Measurements from ENCODE around the gene TIMM10. TPM values are rescaled to one million over a fixed set of nuclear protein-coding genes. Genes with fewer than 3 reads are reported as not detected.

Gene TIMM10
- total RNA-seq, 5 donors from 2014 or later (not counting 1 experiment from before 2014, with no cell fraction given): 20.7 to 33.2 (median 26.2) TPM

DNA sequence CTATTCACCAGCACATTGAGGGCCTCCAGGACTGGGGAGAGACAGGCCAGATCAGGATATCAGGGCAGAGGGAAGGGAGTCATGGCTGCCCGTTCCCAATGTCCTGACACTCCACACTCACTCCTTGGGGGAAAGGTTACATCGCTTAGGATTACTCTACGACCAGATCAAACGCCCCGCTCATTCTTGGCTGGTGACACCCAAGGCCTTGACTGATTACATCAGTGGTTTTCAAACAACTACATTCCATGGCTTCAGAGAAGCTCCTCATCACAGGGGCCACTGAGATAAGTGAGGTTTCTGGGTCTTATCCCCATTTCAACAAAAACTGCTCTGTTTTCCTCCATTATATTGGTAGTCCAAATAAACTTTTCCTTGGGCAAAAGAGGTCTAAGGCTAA, 21.9 kb upstream of the TIMM10 start:
- H3K27ac ChIP-seq (ENCODE audit: low read length): no peak overlapping the region
- CTCF ChIA-PET: interaction anchor here in 1 of 2 donors (0.5 kb wide), 1 partner anchor 172 kb away, joined by 6 read pairs; no protein-coding TSS in a partner anchor
- H3K27ac Mint-ChIP-seq: no peak overlapping the region
- no peaks in the 10 kb centered on the region for H3K9me3 Mint-ChIP-seq
- H3K36me3 Mint-ChIP-seq: peaks cover 50% of the 10 kb centered on the region
- 100% methylated on average over 1 of the region's 5 CpGs for WGBS (ENCODE audit: insufficient coverage)
- peaks cover 5 to 10% (median 5%) of the 10 kb centered on the region in 3 donors for H3K4me1 Mint-ChIP-seq
- POLR2A ChIA-PET: no interaction called here
- H3K4me1 ChIP-seq (ENCODE audit: control insufficient read depth in 1 of 2, extremely low read depth in 1 of 2, insufficient read depth in 2 of 2, low read length in 2 of 2): peaks cover 0 to 9% of the 10 kb centered on the region in 2 experiments
- no peaks in the 10 kb centered on the region for H3K27me3 Mint-ChIP-seq
- H3K4me3 ChIP-seq (ENCODE audit: control insufficient read depth in 1 of 2, extremely low read depth in 1 of 2, low read length in 1 of 2): no peak overlapping the region
- H3K9me3 ChIP-seq: no peaks in the 10 kb centered on the region
- DNase-seq (no peak), ATAC-seq (replicated peaks in 1 of 4) (no peak)
- no peaks in the 10 kb centered on the region for H3K27me3 ChIP-seq (replicated peaks in 1 of 2; ENCODE audit: control insufficient read depth in 2 of 2, extremely low read depth in 1 of 2, insufficient read depth in 2 of 2, low read length in 1 of 2)
- H3K4me3 Mint-ChIP-seq: no peak overlapping the region
- H3K36me3 ChIP-seq (ENCODE audit: control insufficient read depth in 2 of 2, extremely low read depth in 1 of 2, insufficient read depth in 1 of 2, low read length in 1 of 2): peaks cover 24 to 84% of the 10 kb centered on the region in 2 donors

DNA sequence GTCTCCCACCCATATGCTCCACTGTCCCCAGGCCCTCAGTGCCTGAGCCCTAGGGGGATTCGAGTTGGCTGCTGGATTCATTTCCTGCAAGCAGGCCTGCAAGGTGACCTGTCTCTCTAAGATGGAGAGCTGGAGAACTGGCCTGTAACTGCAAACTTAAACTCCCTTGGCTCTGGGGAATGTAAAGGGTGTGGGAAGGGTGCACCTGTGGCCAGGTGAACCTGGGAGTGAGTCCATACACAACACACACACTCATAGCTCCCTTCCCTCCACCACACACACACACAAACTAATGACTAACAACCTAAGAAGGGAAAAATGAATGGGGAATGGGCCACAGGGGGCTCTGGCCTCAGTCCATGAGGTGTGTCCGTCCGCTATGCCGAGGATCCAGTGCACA, 21.4 kb upstream of the TIMM10 start:
- POLR2A ChIA-PET: no interaction called here
- Histone ChIP-seq H3K9me3 (no peaks in the 10 kb centered on the region), H3K36me3 (ENCODE audit: control insufficient read depth in 2 of 2, extremely low read depth in 1 of 2, insufficient read depth in 1 of 2, low read length in 1 of 2) (peaks cover 24 to 79% of the 10 kb centered on the region in 2 donors), H3K4me1 (ENCODE audit: control insufficient read depth in 1 of 2, extremely low read depth in 1 of 2, insufficient read depth in 2 of 2, low read length in 2 of 2) (peaks cover 0 to 15% of the 10 kb centered on the region in 2 experiments), H3K4me3 (ENCODE audit: control insufficient read depth in 1 of 2, extremely low read depth in 1 of 2, low read length in 1 of 2) (no peak overlapping the region), H3K27me3 (replicated peaks in 1 of 2; ENCODE audit: control insufficient read depth in 2 of 2, extremely low read depth in 1 of 2, insufficient read depth in 2 of 2, low read length in 1 of 2) (no peaks in the 10 kb centered on the region), H3K27ac (ENCODE audit: low read length) (no peak overlapping the region)
- DNase-seq (no peak), ATAC-seq (replicated peaks in 1 of 4) (no peak)
- Mint-ChIP-seq H3K4me3 (no peak overlapping the region), H3K27me3 (no peaks in the 10 kb centered on the region), H3K4me1 (peaks cover 5 to 10% (median 8%) of the 10 kb centered on the region in 3 donors), H3K36me3 (peaks cover 45% of the 10 kb centered on the region), H3K9me3 (no peaks in the 10 kb centered on the region), H3K27ac (no peak overlapping the region)
- CTCF ChIA-PET: no interaction called here
- WGBS (ENCODE audit: insufficient coverage): 100% methylated on average over 3 of the region's 4 CpGs

DNA sequence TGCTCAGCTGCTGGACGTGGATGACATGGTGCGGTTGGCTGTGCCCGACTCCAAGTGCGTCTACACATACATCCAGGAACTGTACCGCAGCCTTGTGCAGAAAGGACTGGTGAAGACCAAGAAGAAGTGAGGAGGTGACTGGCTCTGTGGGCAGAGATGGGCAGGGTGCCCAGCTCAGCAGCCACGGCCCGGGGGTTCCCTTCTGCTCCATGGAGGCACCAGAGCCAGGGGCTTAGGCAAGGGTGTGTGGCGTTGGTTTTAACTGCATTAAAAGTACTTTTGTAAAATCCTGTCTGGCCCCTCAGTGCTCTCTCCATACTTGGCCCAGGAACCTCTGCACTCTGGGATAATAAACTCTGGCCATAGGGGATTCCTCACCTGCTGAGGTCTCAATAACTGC, 19.4 kb upstream of the TIMM10 start:
- H3K9me3 Mint-ChIP-seq: no peaks in the 10 kb centered on the region
- Histone ChIP-seq H3K36me3 (ENCODE audit: control insufficient read depth in 2 of 2, extremely low read depth in 1 of 2, insufficient read depth in 1 of 2, low read length in 1 of 2) (peaks cover 20 to 62% of the 10 kb centered on the region in 2 donors), H3K4me3 (ENCODE audit: control insufficient read depth in 1 of 2, extremely low read depth in 1 of 2, low read length in 1 of 2) (no peak overlapping the region), H3K27ac (ENCODE audit: low read length) (no peak overlapping the region), H3K27me3 (replicated peaks in 1 of 2; ENCODE audit: control insufficient read depth in 2 of 2, extremely low read depth in 1 of 2, insufficient read depth in 2 of 2, low read length in 1 of 2) (no peaks in the 10 kb centered on the region), H3K9me3 (no peaks in the 10 kb centered on the region), H3K4me1 (ENCODE audit: control insufficient read depth in 1 of 2, extremely low read depth in 1 of 2, insufficient read depth in 2 of 2, low read length in 2 of 2) (peaks cover 0 to 16% of the 10 kb centered on the region in 2 experiments)
- peaks cover 5 to 7% (median 5%) of the 10 kb centered on the region in 3 donors for H3K4me1 Mint-ChIP-seq
- H3K27ac Mint-ChIP-seq: no peak overlapping the region
- ChIA-PET POLR2A (no interaction called here), CTCF (no interaction called here)
- H3K4me3 Mint-ChIP-seq: no peak overlapping the region
- no peaks in the 10 kb centered on the region for H3K27me3 Mint-ChIP-seq
- no peak for DNase-seq
- 100% methylated on average over 1 of the region's 8 CpGs for WGBS (ENCODE audit: insufficient coverage)
- H3K36me3 Mint-ChIP-seq: peaks cover 38% of the 10 kb centered on the region
- ATAC-seq (replicated peaks in 1 of 4): no peak

DNA sequence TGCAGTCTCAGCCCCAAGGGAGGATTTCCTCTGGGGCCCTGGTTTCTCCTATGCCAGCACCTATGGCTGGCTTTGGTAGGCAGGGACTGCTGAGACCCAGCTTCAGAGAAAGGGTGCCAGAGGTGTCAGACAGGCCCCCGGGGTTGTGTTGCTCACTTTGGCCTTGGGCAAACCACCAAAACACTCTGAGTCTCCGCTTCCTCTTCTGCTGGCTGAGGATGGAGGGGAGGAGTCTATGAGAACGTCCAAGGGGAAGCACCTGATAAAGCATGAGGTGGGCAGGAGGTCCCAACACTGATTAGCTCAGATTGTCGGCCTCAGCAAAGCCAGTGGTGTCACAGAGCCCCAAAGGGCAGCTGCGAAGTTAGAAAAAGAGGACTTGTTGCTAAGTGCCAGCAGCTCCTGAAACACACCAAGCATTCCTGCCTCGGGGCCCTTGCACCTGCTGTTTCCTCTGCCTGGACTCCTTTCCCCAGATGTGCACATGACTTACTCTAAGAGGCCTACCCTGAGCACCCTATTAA, 17.4 kb upstream of the TIMM10 start:
- peaks cover 26% of the 10 kb centered on the region for H3K36me3 Mint-ChIP-seq
- peak overlapping the region; percentile 27 to 64 for H3K27ac Mint-ChIP-seq
- peaks cover 0 to 16% of the 10 kb centered on the region in 2 experiments for H3K4me1 ChIP-seq (ENCODE audit: control insufficient read depth in 1 of 2, extremely low read depth in 1 of 2, insufficient read depth in 2 of 2, low read length in 2 of 2)
- no peaks in the 10 kb centered on the region for H3K9me3 Mint-ChIP-seq
- WGBS (ENCODE audit: insufficient coverage): 48% methylated on average over 6 of the region's 6 CpGs
- no peaks in the 10 kb centered on the region for H3K27me3 ChIP-seq (replicated peaks in 1 of 2; ENCODE audit: control insufficient read depth in 2 of 2, extremely low read depth in 1 of 2, insufficient read depth in 2 of 2, low read length in 1 of 2)
- ATAC-seq (replicated peaks in 1 of 4) (peak in 3 of 4 experiments; percentile 37 to 43 (median 42)), DNase-seq (peak in 3 of 35 experiments; percentile 13 to 34 (median 20))
- peaks cover 5 to 7% (median 7%) of the 10 kb centered on the region in 3 donors for H3K4me1 Mint-ChIP-seq
- ChIA-PET POLR2A (no interaction called here), CTCF (interaction anchor here in 1 of 2 donors (1.0 kb wide), 1 partner anchor 18 kb away, joined by 3 read pairs; no protein-coding TSS in a partner anchor)
- H3K27ac ChIP-seq (ENCODE audit: low read length): peak overlapping the region; percentile 34
- no peaks in the 10 kb centered on the region for H3K9me3 ChIP-seq
- peaks cover 9 to 41% of the 10 kb centered on the region in 2 donors for H3K36me3 ChIP-seq (ENCODE audit: control insufficient read depth in 2 of 2, extremely low read depth in 1 of 2, insufficient read depth in 1 of 2, low read length in 1 of 2)
- no peak overlapping the region for H3K4me3 Mint-ChIP-seq
- H3K27me3 Mint-ChIP-seq: no peaks in the 10 kb centered on the region
- H3K4me3 ChIP-seq (ENCODE audit: control insufficient read depth in 1 of 2, extremely low read depth in 1 of 2, low read length in 1 of 2): no peak overlapping the region

DNA sequence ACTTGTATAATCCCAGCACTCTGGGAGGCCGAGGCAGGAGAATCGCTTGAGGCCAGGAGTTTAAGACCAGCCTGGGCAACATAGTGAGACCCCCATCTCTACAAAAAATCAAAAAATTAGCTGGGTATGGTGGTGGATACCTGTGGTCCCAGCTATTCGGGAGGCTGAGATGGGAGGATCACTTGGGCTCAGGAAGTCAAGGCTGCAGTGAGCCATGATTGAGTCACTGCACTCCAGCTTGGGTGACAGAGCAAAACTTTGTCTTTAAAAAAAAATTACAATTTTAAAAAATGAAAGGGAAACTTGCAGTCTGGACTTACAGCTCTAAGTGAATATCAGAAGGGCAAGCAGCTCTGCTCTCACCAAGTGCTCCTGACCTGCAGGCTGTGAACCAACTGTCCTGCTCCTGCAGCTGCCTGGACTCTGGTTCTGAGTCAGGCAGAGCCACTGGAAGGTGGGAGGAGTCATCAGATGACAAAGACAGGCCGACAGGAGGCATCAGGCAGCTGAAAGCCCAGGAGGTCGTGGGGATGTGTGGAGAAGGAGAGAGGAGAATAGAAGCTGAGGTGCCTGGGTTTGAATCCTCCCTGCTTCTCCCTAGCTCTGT, 16.4 kb upstream of the TIMM10 start:
- Mint-ChIP-seq H3K27ac (peak overlapping the region; percentile 70 to 79), H3K4me1 (peaks cover 5 to 11% (median 7%) of the 10 kb centered on the region in 3 donors), H3K27me3 (no peaks in the 10 kb centered on the region), H3K9me3 (no peaks in the 10 kb centered on the region), H3K36me3 (peaks cover 16% of the 10 kb centered on the region), H3K4me3 (no peak overlapping the region)
- Histone ChIP-seq H3K27me3 (replicated peaks in 1 of 2; ENCODE audit: control insufficient read depth in 2 of 2, extremely low read depth in 1 of 2, insufficient read depth in 2 of 2, low read length in 1 of 2) (no peaks in the 10 kb centered on the region), H3K36me3 (ENCODE audit: control insufficient read depth in 2 of 2, extremely low read depth in 1 of 2, insufficient read depth in 1 of 2, low read length in 1 of 2) (peaks cover 4 to 32% of the 10 kb centered on the region in 2 donors), H3K4me1 (ENCODE audit: control insufficient read depth in 1 of 2, extremely low read depth in 1 of 2, insufficient read depth in 2 of 2, low read length in 2 of 2) (peaks cover 0 to 16% of the 10 kb centered on the region in 2 experiments), H3K27ac (ENCODE audit: low read length) (peak overlapping the region; percentile 34), H3K9me3 (no peaks in the 10 kb centered on the region), H3K4me3 (ENCODE audit: control insufficient read depth in 1 of 2, extremely low read depth in 1 of 2, low read length in 1 of 2) (no peak overlapping the region)
- POLR2A ChIA-PET: interaction anchor here in 1 of 2 donors (0.5 kb wide), 1 partner anchor 13 kb away, joined by 3 read pairs; no protein-coding TSS in a partner anchor
- 0% methylated on average over 1 of the region's 5 CpGs for WGBS (ENCODE audit: insufficient coverage)
- DNase-seq (no peak), ATAC-seq (replicated peaks in 1 of 4) (peak in 1 of 4 experiments; percentile 39)
- CTCF ChIA-PET: interaction anchor here in 1 of 2 donors (1.0 kb wide), 1 partner anchor 19 kb away, joined by 3 read pairs; no protein-coding TSS in a partner anchor

GRCh38 chr11:57546451-57546850, 15.9 kb upstream of the TIMM10 start:
- no peak overlapping the region for H3K27ac ChIP-seq (ENCODE audit: low read length)
- peaks cover 4 to 27% of the 10 kb centered on the region in 2 donors for H3K36me3 ChIP-seq (ENCODE audit: control insufficient read depth in 2 of 2, extremely low read depth in 1 of 2, insufficient read depth in 1 of 2, low read length in 1 of 2)
- H3K9me3 Mint-ChIP-seq: no peaks in the 10 kb centered on the region
- H3K4me3 Mint-ChIP-seq: no peak overlapping the region
- no peak overlapping the region for H3K27ac Mint-ChIP-seq
- 96% methylated on average over 5 of the region's 7 CpGs for WGBS (ENCODE audit: insufficient coverage)
- DNase-seq: no peak
- no peaks in the 10 kb centered on the region for H3K27me3 ChIP-seq (replicated peaks in 1 of 2; ENCODE audit: control insufficient read depth in 2 of 2, extremely low read depth in 1 of 2, insufficient read depth in 2 of 2, low read length in 1 of 2)
- H3K4me3 ChIP-seq (ENCODE audit: control insufficient read depth in 1 of 2, extremely low read depth in 1 of 2, low read length in 1 of 2): no peak overlapping the region
- H3K27me3 Mint-ChIP-seq: no peaks in the 10 kb centered on the region
- ChIA-PET CTCF (no interaction called here), POLR2A (no interaction called here)
- peaks cover 5 to 11% (median 7%) of the 10 kb centered on the region in 3 donors for H3K4me1 Mint-ChIP-seq
- no peaks in the 10 kb centered on the region for H3K9me3 ChIP-seq
- ATAC-seq (replicated peaks in 1 of 4): no peak
- peaks cover 0 to 16% of the 10 kb centered on the region in 2 experiments for H3K4me1 ChIP-seq (ENCODE audit: control insufficient read depth in 1 of 2, extremely low read depth in 1 of 2, insufficient read depth in 2 of 2, low read length in 2 of 2)
- H3K36me3 Mint-ChIP-seq: peaks cover 12% of the 10 kb centered on the region
